A673 (cell line): Measurements from ENCODE around the gene LTO1. TPM values are rescaled to one million over a fixed set of nuclear protein-coding genes. Genes with fewer than 3 reads are reported as not detected.
A peak's percentile ranks its signal among the peaks of the same experiment; 100 is the strongest.

Source experiments
- BruUV-seq: library from RNA; stranded (reverse); fragments of 400-500 nt; replicated peaks from 2 replicates; lab custom pipeline; 2021; lab: Mats Ljungman, UMichigan
- CTCF ChIA-PET: fragments of 300-600 bp; sonication (Branson Sonifier 250); formaldehyde crosslinking; loops from one replicate; lab custom pipeline; 2022; ENCODE audit warnings: antibody characterized with exemption; lab: Charles Lee
- POLR2A ChIA-PET: fragments of 300-600 bp; sonication (Branson Sonifier 250); formaldehyde crosslinking; loops from one replicate; lab custom pipeline; 2022; ENCODE audit warnings: antibody characterized with exemption; ENCODE audit not compliant: low non-redundant PET; lab: Charles Lee
- DNase-seq: peaks from one replicate; pipeline ENCODE4 v3.0.0-alpha.2; 2015; ENCODE audit warnings: low spot score
- H3K27ac ChIP-seq: fragments of 200-600 bp; sonication (generic); 2 replicates; pipeline ENCODE4 v1.5.1; 2016; ENCODE audit warnings: mixed run types, low read depth, mild to moderate bottlenecking, mixed read lengths, antibody characterized with exemption, low read length; ENCODE audit not compliant: poor library complexity, severe bottlenecking
- H3K27me3 ChIP-seq: fragments of 200-600 bp; sonication (generic); replicated peaks from 2 replicates; pipeline ENCODE4 v1.6.1; 2017; ENCODE audit warnings: mixed run types, low read depth, mild to moderate bottlenecking, mixed read lengths, antibody characterized with exemption, low read length; ENCODE audit not compliant: insufficient read depth, poor library complexity
- H3K36me3 ChIP-seq: fragments of 200-600 bp; sonication (generic); 2 replicates; pipeline ENCODE4 v1.6.1; 2016; ENCODE audit warnings: mixed run types, mild to moderate bottlenecking, mixed read lengths, antibody characterized with exemption, low read length; ENCODE audit not compliant: insufficient read depth, poor library complexity, severe bottlenecking
- H3K4me1 ChIP-seq: fragments of 200-600 bp; sonication (generic); 2 replicates; pipeline ENCODE4 v1.6.1; 2017; ENCODE audit warnings: mixed run types, mild to moderate bottlenecking, mixed read lengths, antibody characterized with exemption, low read length; ENCODE audit not compliant: insufficient read depth, poor library complexity, severe bottlenecking
- H3K4me3 ChIP-seq: fragments of 200-600 bp; sonication (generic); 2 replicates; pipeline ENCODE4 v1.5.1; 2016; ENCODE audit warnings: low read depth, mixed run types, mild to moderate bottlenecking, mixed read lengths, low read length; ENCODE audit not compliant: poor library complexity, severe bottlenecking
- H3K9me3 ChIP-seq: fragments of 200-600 bp; sonication (generic); 2 replicates; pipeline ENCODE4 v1.6.1; 2016; ENCODE audit warnings: mixed run types, low read depth, mild to moderate bottlenecking, mixed read lengths, antibody characterized with exemption, low read length; ENCODE audit not compliant: poor library complexity, severe bottlenecking
- EZH2 ChIP-seq: fragments of 200-600 bp; sonication (generic); IDR thresholded peaks from 2 replicates; pipeline ENCODE4 v1.6.1; 2017; ENCODE audit warnings: borderline replicate concordance, low read depth, mild to moderate bottlenecking, mixed read lengths, antibody characterized with exemption, low read length; ENCODE audit not compliant: poor library complexity, severe bottlenecking
- intact Hi-C: fragments of 100-400 bp; cut with micrococcal nuclease; formaldehyde crosslinking; loops from one replicate; pipeline ENCODE4 v1.10.0; 2022; ENCODE audit not compliant: unreplicated experiment
- total RNA-seq: library from RNA; stranded (reverse); gene quantifications from 2 replicates; pipeline ENCODE4 v1.2.3, GENCODE V29; 2021
- TF ChIP-seq, protein P1 (sequence below): fragments of 300-800, 200-600 bp; sonication (generic); conservative IDR thresholded peaks from 2 replicates; pipeline ENCODE4 v1.5.1; 2017; ENCODE audit warnings: low read depth, mild to moderate bottlenecking, antibody characterized with exemption, low read length, moderate library complexity, mixed read lengths

LTO1 gene
- total RNA-seq, 1 experiment from 2014 or later: 56.0 TPM

DNA sequence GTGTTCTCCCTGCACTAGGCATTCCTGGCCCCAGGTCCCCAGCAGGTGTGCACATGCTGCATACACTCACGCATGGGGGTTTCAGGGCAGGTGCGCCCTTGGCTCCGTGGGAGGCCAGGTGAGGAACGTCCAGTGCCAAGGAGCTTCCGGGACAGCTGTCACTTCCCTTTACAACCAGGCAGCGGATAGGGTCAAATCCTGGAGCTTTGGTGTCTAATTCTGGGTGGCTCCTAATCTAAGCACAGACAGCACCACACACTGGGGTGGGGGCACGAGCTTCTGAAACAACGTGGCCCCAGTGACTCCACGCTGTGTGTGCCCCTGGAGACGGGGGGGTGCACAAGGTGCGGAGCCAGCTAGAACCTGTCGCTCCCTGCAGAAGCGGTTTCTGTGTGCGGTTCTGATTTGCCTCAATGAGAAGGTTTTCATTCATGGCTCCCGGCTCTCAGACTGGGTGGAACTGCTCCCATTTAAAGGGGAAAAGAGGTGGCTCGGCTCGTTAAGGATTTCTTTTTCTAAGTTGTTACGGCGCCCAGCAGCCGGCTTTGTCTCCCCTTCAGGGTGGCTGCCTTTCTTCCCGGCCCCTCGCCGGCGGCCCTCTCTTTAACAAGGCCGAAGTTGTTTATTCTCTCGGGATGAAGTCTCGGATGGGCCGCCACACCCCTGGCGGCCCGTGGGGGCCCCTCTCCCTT lies 29.2 kb downstream of the LTO1 start:
- H3K27me3 ChIP-seq: no peaks in the 10 kb centered on the region
- intact Hi-C loops: no loop called here
- ChIA-PET POLR2A (interaction anchor here (0.6 kb wide), 1 partner anchor 10 kb away, joined by 3 read pairs; no protein-coding TSS in a partner anchor), CTCF (interaction anchor here (0.6 kb wide), 1 partner anchor 46 kb away, joined by 6 read pairs; no protein-coding TSS in a partner anchor)
- DNase-seq: peak; percentile 77
- peak overlapping the region; percentile 86 for H3K4me3 ChIP-seq
- BruUV-seq: no TSS peak
- TF ChIP-seq, protein P1, sequence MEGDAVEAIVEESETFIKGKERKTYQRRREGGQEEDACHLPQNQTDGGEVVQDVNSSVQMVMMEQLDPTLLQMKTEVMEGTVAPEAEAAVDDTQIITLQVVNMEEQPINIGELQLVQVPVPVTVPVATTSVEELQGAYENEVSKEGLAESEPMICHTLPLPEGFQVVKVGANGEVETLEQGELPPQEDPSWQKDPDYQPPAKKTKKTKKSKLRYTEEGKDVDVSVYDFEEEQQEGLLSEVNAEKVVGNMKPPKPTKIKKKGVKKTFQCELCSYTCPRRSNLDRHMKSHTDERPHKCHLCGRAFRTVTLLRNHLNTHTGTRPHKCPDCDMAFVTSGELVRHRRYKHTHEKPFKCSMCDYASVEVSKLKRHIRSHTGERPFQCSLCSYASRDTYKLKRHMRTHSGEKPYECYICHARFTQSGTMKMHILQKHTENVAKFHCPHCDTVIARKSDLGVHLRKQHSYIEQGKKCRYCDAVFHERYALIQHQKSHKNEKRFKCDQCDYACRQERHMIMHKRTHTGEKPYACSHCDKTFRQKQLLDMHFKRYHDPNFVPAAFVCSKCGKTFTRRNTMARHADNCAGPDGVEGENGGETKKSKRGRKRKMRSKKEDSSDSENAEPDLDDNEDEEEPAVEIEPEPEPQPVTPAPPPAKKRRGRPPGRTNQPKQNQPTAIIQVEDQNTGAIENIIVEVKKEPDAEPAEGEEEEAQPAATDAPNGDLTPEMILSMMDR: no peak
- no peak for TF ChIP-seq EZH2
- peak overlapping the region; percentile 99 for H3K27ac ChIP-seq
- H3K36me3 ChIP-seq: peaks cover 89% of the 10 kb centered on the region
- peaks cover 58% of the 10 kb centered on the region for H3K4me1 ChIP-seq
- no peaks in the 10 kb centered on the region for H3K9me3 ChIP-seq

DNA sequence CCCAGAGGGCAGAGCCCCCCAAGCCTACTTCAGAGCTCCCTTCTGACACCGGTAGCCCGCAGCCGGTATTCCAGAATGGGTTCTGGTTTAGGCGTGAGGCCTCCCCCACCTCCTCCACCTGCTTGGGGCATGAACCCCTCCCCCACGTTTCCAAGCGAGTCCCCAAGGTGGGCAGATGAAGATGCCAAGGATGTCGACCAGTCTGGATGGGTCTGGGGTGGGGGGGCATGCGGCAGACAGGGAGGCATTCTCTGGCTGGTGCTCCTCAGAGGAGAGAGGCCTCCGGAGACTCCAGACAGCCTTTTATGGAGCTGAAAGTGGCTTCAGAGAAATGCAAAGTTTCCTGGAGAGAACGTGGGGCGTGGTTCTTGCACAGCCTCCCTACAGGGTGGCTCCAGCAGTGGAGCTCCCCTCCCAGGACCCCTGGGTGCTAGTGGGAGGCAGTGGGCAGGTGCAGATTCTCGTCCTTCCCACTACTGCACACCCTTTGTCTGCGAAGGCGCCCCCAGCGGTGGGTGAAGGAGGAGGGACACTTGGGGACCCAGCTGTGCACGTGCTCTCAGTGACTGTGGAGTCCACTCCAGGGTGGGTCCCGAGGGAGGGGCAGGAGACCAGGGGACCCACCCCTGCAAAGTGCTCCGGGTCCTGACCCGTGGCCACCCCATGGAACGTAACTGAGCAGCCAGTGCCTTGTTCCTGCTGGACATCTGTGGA lies 30.0 kb downstream of the LTO1 start:
- ChIA-PET POLR2A (interaction anchor here (1.3 kb wide), 1 partner anchor 23 kb away, joined by 6 read pairs; no protein-coding TSS in a partner anchor), CTCF (interaction anchor here (0.6 kb wide), 1 partner anchor 45 kb away, joined by 6 read pairs; no protein-coding TSS in a partner anchor)
- intact Hi-C loops: no loop called here
- TF ChIP-seq, protein P1: peak; percentile 77
- TF ChIP-seq EZH2: no peak
- no TSS peak for BruUV-seq
- Histone ChIP-seq H3K36me3 (peaks cover 81% of the 10 kb centered on the region), H3K4me1 (peaks cover 50% of the 10 kb centered on the region), H3K9me3 (no peaks in the 10 kb centered on the region), H3K27ac (peak overlapping the region; percentile 99), H3K27me3 (no peaks in the 10 kb centered on the region), H3K4me3 (peak overlapping the region; percentile 86)
- DNase-seq: peak; percentile 89

DNA sequence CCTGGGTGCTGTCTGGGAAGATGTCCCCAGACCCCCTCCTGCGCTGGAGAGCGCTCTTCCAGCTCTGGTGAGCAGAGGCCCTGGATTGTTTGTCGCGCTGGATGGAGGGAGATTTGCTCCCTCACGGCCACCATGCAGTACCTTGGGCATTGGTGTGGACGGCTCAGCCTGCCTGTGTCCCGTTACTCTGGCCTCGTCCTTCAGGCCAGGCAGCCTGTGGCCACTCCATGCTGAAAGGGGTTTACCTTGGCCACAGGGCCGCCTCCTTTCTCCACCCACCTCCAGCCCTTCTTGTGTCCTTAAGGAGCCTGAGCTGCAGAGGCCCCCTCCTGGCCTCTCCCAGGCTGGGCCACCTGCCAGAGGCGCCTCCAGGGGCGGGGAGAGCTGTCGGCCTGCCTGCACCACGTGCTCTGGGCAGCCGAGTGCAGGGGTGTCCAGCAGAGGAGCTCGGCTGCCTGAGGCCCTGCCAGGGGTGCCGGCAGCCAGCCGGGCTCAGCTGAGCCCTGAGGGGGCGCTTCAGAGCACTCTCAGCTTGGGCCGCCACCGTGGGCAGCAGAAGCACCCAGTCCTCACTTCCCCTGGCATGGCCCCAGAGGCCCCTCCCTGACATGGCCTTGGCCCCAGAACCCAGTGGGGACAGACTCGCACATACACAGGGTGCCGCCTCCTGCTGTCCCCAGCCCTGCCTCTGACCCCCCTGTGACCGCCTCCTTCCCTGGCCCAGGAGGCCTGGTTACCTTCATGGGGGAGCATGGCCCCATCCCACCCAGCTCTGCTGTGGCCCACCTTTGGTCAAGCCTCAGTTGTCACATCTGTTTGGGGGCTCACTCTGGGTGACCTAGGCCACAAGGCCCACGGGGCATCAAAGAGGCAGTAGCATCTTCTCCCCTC lies 30.8 kb downstream of the LTO1 start:
- peak overlapping the region; percentile 99 for H3K27ac ChIP-seq
- H3K9me3 ChIP-seq: no peaks in the 10 kb centered on the region
- peaks cover 73% of the 10 kb centered on the region for H3K36me3 ChIP-seq
- ChIA-PET CTCF (interaction anchor here (1.5 kb wide), 1 partner anchor 352 kb away, joined by 3 read pairs; no protein-coding TSS in a partner anchor), POLR2A (interaction anchor here (1.3 to 1.4 kb wide), 2 partner anchors 22 kb away, joined by 6 to 7 read pairs; no protein-coding TSS in a partner anchor)
- intact Hi-C loops: no loop called here
- H3K4me3 ChIP-seq: peak overlapping the region; percentile 86
- TF ChIP-seq EZH2: no peak
- TF ChIP-seq, protein P1: peak; percentile 47; the same call in 1 of the 2 replicates
- DNase-seq: peak; percentile 85
- no TSS peak for BruUV-seq
- H3K4me1 ChIP-seq: peaks cover 42% of the 10 kb centered on the region
- H3K27me3 ChIP-seq: no peaks in the 10 kb centered on the region
